Measurements from ENCODE around the gene RPL13. TPM values are rescaled to one million over a fixed set of nuclear protein-coding genes. Genes with fewer than 3 reads are reported as not detected.

Gene RPL13
- total and polyA plus RNA-seq, 2 of the 8 experiments (the other 6 are each of a cell fraction or from before 2014, with no cell fraction given), result 2,162 to 7,384 TPM

DNA sequence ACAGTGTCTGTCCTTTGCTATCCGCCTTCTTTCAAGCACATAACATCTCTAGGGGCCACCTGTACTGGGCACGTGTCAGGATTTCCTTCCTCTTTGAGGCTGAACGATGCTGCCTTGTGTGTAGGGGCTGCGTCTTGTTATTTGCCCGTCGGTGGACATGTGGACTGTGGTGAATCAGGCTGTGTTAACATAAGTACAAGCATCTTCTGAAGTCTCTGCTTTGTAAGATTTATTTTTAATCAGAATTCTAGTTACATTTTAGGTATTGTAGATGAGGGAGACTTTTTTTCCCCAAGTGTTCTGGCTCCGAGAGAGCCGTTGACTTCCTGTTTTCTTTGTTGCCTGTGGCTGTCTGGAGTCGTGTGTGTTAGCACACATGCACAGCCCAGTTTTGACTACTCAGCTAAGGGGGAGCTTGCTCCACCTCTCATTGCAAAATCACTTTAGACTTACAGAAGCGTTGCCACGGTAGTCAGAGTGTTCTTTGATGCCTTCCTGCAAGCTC lies 26.2 kb upstream of the RPL13 start (continued):
- TF ChIP-seq, protein P1, sequence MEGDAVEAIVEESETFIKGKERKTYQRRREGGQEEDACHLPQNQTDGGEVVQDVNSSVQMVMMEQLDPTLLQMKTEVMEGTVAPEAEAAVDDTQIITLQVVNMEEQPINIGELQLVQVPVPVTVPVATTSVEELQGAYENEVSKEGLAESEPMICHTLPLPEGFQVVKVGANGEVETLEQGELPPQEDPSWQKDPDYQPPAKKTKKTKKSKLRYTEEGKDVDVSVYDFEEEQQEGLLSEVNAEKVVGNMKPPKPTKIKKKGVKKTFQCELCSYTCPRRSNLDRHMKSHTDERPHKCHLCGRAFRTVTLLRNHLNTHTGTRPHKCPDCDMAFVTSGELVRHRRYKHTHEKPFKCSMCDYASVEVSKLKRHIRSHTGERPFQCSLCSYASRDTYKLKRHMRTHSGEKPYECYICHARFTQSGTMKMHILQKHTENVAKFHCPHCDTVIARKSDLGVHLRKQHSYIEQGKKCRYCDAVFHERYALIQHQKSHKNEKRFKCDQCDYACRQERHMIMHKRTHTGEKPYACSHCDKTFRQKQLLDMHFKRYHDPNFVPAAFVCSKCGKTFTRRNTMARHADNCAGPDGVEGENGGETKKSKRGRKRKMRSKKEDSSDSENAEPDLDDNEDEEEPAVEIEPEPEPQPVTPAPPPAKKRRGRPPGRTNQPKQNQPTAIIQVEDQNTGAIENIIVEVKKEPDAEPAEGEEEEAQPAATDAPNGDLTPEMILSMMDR (IDR thresholded peaks at IDR 0.05; ENCODE audit: control extremely low read depth in 1 of 3, insufficient read depth in 1 of 3, low read depth in 1 of 3, low read length in 3 of 3), result no peak
- no peak for TF ChIP-seq SP1 (IDR thresholded peaks at IDR 0.05; ENCODE audit: low read depth, low read length)
- TF ChIP-seq EZH2 (IDR thresholded peaks at IDR 0.05; ENCODE audit: low read depth, low read length, severe bottlenecking), result no peak
- TF ChIP-seq FOSL1 (IDR thresholded peaks at IDR 0.05; ENCODE audit: insufficient read depth, low read depth, low read length), result no peak
- no peak for TF ChIP-seq MAFK (IDR thresholded peaks at IDR 0.05; ENCODE audit: low read depth, low read length)
- TF ChIP-seq CHD1 (IDR thresholded peaks at IDR 0.05; ENCODE audit: low read depth, low read length), result no peak
- TF ChIP-seq, protein P2, sequence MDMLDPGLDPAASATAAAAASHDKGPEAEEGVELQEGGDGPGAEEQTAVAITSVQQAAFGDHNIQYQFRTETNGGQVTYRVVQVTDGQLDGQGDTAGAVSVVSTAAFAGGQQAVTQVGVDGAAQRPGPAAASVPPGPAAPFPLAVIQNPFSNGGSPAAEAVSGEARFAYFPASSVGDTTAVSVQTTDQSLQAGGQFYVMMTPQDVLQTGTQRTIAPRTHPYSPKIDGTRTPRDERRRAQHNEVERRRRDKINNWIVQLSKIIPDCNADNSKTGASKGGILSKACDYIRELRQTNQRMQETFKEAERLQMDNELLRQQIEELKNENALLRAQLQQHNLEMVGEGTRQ (IDR thresholded peaks at IDR 0.05; ENCODE audit: low read length), result no peak

Measured in H1 (cell line).